HepG2 (cell line): Measurements from ENCODE around the gene CTDSP1. TPM values are rescaled to one million over a fixed set of nuclear protein-coding genes. Genes with fewer than 3 reads are reported as not detected.
A peak's percentile ranks its signal among the peaks of the same experiment; 100 is the strongest.

ENCODE experiments used
- AFF4 ChIP-seq: sonication (generic); formaldehyde crosslinking; IDR thresholded peaks from 2 replicates; pipeline ENCODE4 v1.4.0; 2020; ENCODE audit warnings: missing genetic modification reagents
- ARNT2 ChIP-seq: sonication (generic); formaldehyde crosslinking; IDR thresholded peaks from 2 replicates; pipeline ENCODE4 v1.8.0; 2022; ENCODE audit warnings: mild to moderate bottlenecking, low read depth, missing genetic modification reagents, moderate library complexity
- DNMT1 ChIP-seq: sonication (generic); formaldehyde crosslinking; IDR thresholded peaks from 2 replicates; pipeline ENCODE4 v1.5.1; 2020; ENCODE audit warnings: mild to moderate bottlenecking, missing genetic modification reagents
- DPF2 ChIP-seq: sonication (generic); formaldehyde crosslinking; IDR thresholded peaks from 2 replicates; pipeline ENCODE4 v1.4.0; 2020; ENCODE audit warnings: mild to moderate bottlenecking, low read depth, missing genetic modification reagents, borderline replicate concordance
- DRAP1 ChIP-seq: IDR thresholded peaks from 2 replicates; pipeline ENCODE4 v1.6.1; 2016; ENCODE audit warnings: missing genetic modification reagents, missing compliant biosample characterization
- FOXP4 ChIP-seq: sonication (generic); formaldehyde crosslinking; IDR thresholded peaks from 2 replicates; pipeline ENCODE4 v1.4.0; 2020; ENCODE audit warnings: missing genetic modification reagents
- MBD4 ChIP-seq: IDR thresholded peaks from 2 replicates; pipeline ENCODE4 v1.6.1; 2012; ENCODE audit warnings: low read length, inconsistent platforms, borderline replicate concordance
- TSC22D2 ChIP-seq: sonication (generic); formaldehyde crosslinking; IDR thresholded peaks from 2 replicates; pipeline ENCODE4 v1.5.1; 2020; ENCODE audit warnings: missing genetic modification reagents, mild to moderate bottlenecking, borderline replicate concordance
- ZMYM4 ChIP-seq: sonication (generic); formaldehyde crosslinking; IDR thresholded peaks from 2 replicates; pipeline ENCODE4 v1.8.1; 2023; ENCODE audit warnings: mild to moderate bottlenecking, missing genetic modification reagents
- ZNF276 ChIP-seq: sonication (generic); formaldehyde crosslinking; IDR thresholded peaks from 2 replicates; pipeline ENCODE4 v1.4.0; 2020; ENCODE audit warnings: mild to moderate bottlenecking, low read depth, missing genetic modification reagents
- ZNF660 ChIP-seq: sonication (generic); formaldehyde crosslinking; IDR thresholded peaks from 2 replicates; pipeline ENCODE4 v1.5.1; 2020; ENCODE audit warnings: mild to moderate bottlenecking, low read depth, missing genetic modification reagents, borderline replicate concordance
- ZNF766 ChIP-seq: sonication (generic); formaldehyde crosslinking; IDR thresholded peaks from 2 replicates; pipeline ENCODE4 v1.5.0; 2020; ENCODE audit warnings: missing genetic modification reagents, borderline replicate concordance
- polyA plus RNA-seq, 8 experiments: library from polyadenylated mRNA; depleted of rRNA in 3 of 8; stranded (reverse) in 7 of 8; unstranded in 1 of 8; fragments of >200 nt; fragmentation: Illumina TruSeq in 4 of 8; extraction: Trizol in 4 of 8; gene quantifications; 2 replicates each; pipeline versions ENCODE4 v1.2.1 to v1.2.3, GENCODE V29; 2011 to 2016; ENCODE audit warnings: low read depth in 4 of 8, missing spikeins in 1 of 8, mixed read lengths in 1 of 8; ENCODE audit not compliant: insufficient read depth in 1 of 8
- total RNA-seq, 5 experiments: library from RNA; depleted of rRNA; stranded (reverse); fragments of >200 nt; fragmentation: Illumina TruSeq; extraction: Trizol; gene quantifications; 2 replicates each; pipeline ENCODE4 v1.2.3, GENCODE V29; 2016; ENCODE audit warnings: low read depth in 1 of 5
- TF ChIP-seq, protein P1 (sequence below): IDR thresholded peaks from 2 replicates; pipeline ENCODE4 v1.6.1; 2012; ENCODE audit warnings: low read length, improper control_type of control experiment

CTDSP1 gene
- total and polyA plus RNA-seq, 2 of the 13 experiments (the other 11 are each of a cell fraction or from before 2014, with no cell fraction given), result 91.0 to 268 TPM

- TF ChIP-seq DPF2, result peak; percentile 54; the same call in 1 of the 2 replicates
- TF ChIP-seq ZNF766 (CRISPR knock-in tag), result no peak
- peak; percentile 65; the same call in 1 of the 2 replicates for TF ChIP-seq TSC22D2 (CRISPR knock-in tag)
- TF ChIP-seq DNMT1 (CRISPR knock-in tag), result no peak
- no peak for TF ChIP-seq ZNF660
- peak; percentile 90 for TF ChIP-seq DRAP1 (CRISPR knock-in tag)
- TF ChIP-seq AFF4 (CRISPR knock-in tag), result 0 out of 2 replicates have a peak, but pooled peaks have one; percentile 59
- peak; percentile 77; the same call in 1 of the 2 replicates for TF ChIP-seq ARNT2 (CRISPR knock-in tag)
- TF ChIP-seq ZNF276 (CRISPR knock-in tag), result no peak
- peak; percentile 63; the same call in 1 of the 2 replicates for TF ChIP-seq ZMYM4 (CRISPR knock-in tag)
- TF ChIP-seq MBD4, result no peak
- TF ChIP-seq, protein P1, sequence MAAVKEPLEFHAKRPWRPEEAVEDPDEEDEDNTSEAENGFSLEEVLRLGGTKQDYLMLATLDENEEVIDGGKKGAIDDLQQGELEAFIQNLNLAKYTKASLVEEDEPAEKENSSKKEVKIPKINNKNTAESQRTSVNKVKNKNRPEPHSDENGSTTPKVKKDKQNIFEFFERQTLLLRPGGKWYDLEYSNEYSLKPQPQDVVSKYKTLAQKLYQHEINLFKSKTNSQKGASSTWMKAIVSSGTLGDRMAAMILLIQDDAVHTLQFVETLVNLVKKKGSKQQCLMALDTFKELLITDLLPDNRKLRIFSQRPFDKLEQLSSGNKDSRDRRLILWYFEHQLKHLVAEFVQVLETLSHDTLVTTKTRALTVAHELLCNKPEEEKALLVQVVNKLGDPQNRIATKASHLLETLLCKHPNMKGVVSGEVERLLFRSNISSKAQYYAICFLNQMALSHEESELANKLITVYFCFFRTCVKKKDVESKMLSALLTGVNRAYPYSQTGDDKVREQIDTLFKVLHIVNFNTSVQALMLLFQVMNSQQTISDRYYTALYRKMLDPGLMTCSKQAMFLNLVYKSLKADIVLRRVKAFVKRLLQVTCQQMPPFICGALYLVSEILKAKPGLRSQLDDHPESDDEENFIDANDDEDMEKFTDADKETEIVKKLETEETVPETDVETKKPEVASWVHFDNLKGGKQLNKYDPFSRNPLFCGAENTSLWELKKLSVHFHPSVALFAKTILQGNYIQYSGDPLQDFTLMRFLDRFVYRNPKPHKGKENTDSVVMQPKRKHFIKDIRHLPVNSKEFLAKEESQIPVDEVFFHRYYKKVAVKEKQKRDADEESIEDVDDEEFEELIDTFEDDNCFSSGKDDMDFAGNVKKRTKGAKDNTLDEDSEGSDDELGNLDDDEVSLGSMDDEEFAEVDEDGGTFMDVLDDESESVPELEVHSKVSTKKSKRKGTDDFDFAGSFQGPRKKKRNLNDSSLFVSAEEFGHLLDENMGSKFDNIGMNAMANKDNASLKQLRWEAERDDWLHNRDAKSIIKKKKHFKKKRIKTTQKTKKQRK, result no peak
- peak; percentile 80 for TF ChIP-seq FOXP4 (CRISPR knock-in tag)
Observed at GRCh38 chr2:218418717-218419458, 19.2 kb downstream of the CTDSP1 start, which contains the start of gene VIL1 (continued).
